Suppressor macrophage (primary cell): ENCODE data around the gene SLC1A1.
"Not testable (repeated sequence)": the region's sequence is repeated elsewhere in the genome, so short reads cannot be mapped to it uniquely, and the experiment has no call there.

Experiments
- DNase-seq, 4 experiments: peaks; one replicate each; pipeline ENCODE4 v3.0.0-alpha.2; 2020 to 2022

The SLC1A1 gene

DNA sequence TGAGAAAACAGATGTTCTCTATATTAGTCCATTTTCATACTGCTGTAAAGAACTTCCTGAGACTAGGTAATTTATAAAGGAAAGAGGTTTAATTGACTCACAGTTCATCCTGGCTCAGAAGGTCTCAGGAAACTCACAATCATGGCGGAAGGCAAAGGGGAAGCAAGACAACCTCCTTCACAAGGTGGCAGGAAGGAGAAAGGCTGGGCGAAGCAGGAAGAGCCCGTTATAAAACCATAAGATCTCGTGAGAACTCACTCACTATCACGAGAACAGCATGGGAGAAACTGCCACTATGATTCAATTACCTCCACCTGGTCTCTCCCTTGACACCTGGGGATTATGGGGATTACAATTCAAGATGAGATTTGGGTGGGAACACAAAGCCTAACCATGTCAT, 54.4 kb downstream of the SLC1A1 start:
- DNase-seq, result not testable (repeated sequence)

GRCh38 chr9:4547016-4547415, 56.7 kb downstream of the SLC1A1 start:
- DNase-seq, result peak in 3 of 4 experiments; percentile 15 to 60 (median 35)

DNA sequence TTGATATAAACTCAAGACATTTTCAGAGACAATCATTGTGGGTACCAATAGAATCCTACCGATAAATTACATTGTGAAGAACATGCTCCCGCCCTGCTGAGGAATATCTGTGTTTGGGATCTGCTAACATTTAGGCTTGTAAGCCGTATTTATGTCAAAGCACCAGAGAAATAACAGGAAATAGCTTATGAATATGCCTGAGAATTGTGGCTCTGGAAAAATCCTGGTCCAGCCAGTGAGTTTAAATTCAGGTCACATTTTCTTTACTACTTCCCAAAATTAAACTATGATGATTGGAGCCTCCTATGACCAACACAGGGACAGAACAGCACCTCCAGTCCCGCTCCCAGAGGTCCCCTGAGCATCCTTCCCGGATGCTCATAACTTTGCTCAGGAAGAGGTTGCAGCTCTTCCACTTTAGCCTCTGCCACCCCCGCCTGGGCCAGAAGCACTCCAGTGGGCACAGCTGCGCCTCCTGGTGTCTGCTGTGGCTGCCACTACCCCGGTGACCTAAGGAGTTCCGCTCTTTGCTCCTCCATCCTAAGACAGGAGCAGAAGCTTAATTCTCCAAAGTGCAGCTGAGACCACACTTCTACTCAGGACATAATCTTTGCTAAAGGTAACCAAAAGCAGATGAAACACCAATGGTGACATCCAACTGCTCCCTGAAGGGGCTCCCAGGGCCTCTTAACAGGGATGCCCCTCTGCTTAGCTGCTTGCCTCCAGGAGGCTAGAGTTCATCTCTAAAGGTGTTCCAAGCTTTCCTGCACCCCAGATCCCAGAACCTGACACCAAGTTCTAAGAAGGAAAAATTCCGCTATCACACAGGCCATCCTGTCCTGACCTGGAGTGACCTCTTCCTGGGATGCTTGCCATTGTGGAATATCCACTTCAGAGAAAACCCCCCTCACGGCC, 58.8 kb downstream of the SLC1A1 start:
- DNase-seq, result peak; percentile 3 to 38 (median 24)

DNA sequence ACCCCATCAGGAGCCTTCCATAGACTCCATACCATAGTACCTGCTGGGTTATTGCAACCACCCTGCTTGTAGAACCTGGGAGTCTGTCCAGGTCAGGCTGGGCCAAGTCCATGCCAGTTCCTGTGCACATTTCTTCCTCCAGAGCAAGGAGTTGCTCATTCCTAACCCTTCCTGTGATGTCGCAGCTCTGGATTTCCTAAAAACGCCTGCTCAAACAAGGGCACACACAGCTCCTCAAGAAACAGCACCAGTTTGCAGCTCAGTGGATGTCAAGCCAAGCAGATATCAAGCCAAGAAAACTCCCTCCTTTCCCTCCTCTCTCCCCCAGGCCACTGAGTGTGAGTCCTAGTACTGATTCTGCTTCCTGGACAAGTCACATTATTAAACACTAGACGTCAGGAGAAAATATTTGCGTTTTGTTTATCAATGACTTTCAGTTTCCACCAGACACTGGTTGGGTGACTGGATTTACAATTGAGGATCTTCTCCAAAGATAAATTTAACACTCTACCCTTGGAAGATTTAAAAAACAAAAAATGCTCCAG, 59.6 kb downstream of the SLC1A1 start:
- no peak for DNase-seq

DNA sequence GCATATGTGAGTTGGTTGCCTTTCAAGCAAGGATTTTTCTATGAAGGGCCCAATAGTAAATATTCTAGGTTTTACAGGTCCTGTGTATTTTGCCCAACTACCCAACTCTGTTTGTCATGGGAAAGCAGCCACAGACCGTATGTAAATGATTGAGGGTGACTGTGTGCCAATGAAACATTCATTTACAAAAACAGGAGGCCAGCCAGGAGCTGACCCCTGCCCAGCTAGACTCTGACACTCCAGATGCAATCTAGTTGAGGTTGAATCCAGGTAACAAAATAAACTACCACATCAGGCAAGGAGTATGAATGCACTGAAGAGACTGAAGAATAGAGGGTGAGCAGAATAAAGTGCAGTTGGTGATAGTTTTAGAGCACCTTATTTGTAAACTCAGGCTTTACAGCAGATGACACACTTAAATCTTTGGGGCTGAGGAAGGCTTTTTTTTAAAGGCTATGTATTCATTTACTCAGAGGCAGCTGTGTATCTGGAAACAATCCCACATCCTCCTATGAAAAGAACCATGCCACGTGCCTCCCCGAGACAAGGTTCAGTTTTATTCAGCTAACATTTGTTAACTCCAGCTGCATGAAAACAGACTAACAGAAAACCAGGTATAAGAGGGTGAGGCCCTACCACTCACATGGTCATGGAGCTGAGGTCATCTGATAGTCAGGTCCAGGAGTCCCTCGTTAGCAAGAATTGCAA, 60.7 kb downstream of the SLC1A1 start:
- no peak for DNase-seq

- DNase-seq, result no peak
Measured at GRCh38 chr9:4553951-4554381, 63.7 kb downstream of the SLC1A1 start.

DNA sequence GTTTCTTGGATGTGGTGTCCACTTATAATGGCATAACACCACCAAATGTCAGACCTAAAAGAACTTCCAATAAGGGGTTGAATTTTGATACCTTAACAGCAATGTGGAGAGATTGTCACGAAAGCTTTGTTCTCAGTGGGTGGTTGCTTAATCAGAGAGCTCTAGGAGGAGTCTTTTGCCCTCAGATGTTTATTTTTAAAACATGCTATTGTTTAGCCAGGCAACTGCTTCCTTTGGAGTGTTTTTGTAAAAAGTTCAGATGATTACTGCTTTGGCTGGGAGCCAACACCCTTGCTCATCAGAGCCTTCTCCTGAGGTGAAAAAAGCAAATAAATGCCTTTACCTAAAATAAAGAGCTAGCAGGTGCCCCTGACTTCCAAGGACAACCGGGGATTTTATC, 65.0 kb downstream of the SLC1A1 start:
- DNase-seq, result no peak

- DNase-seq, result no peak
Measured at GRCh38 chr9:4558371-4558998, 68.2 kb downstream of the SLC1A1 start.

GRCh38 chr9:4559261-4560182, 69.3 kb downstream of the SLC1A1 start:
- no peak for DNase-seq

- DNase-seq, result no peak
Measured at GRCh38 chr9:4563105-4563504, 72.8 kb downstream of the SLC1A1 start.

DNA sequence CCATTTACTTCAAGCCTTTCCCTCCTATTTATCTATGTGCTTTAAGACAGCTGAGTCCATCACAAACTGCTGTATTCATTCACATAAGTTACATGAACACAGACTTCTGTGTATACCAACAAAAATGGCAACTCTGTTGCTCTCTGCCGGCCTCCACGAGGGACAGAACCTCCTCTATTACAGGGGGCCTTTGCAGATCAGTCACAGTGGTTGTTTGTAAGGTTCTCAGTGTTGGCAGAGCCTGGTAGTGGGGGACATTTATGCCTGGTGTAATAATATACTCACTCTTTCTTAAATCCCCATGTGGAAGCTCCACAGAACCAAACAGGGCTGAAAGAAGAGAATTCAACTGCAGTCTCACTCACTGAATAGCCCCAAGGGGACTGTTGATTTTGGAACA, 76.5 kb downstream of the SLC1A1 start:
- no peak for DNase-seq

GRCh38 chr9:4567601-4568000, 77.3 kb downstream of the SLC1A1 start:
- no peak for DNase-seq

DNA sequence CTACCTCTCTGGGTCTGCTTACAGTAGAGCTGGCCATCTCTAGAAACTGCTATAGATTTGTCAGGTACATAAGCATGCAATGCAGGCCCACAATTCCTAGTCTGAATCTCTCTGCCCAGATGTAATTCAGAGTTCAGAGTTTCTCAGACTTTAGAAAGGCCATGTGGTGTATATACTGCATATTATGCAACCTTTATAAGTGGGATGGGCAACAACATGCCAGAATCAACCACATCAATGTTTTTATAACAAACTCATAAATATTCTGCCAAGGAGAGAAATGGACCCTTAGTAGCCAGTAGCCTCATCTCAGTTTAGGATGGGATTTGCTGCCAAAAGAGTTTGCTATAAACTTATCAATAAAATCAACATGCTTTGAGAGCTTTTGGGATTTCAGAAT, 78.8 kb downstream of the SLC1A1 start:
- DNase-seq, result no peak

GRCh38 chr9:4572184-4572826, 82.0 kb downstream of the SLC1A1 start:
- no peak for DNase-seq

GRCh38 chr9:4573176-4573575, 82.9 kb downstream of the SLC1A1 start:
- no peak for DNase-seq

- no peak for DNase-seq
Measured at GRCh38 chr9:4573634-4574389, 83.5 kb downstream of the SLC1A1 start.

DNA sequence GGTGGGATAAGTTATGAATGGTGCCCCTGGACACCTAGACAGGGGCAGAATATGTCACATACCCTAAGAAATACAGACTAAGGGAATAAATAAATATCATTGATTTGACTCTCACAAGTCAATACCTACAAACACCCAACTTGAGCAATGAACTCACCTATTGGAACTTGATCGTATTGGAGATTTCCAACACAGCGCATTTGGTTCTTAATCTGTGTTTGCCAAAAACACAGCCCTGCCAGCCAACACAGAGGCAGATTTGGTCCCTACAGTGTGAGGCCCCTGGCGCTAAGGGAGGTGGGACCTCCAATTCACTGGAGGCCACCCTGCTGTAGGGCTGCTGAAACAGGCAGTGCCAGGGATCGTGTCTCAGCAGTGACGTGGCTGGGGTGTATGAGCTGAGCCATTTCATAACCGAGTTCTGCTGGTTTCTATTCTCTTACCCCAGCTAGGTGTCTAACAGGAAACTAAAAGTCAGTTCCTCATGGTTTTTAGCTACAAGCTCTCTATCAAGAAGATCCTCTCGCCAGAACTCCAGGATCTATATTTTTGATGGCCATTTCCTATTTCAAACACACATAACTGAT, 84.5 kb downstream of the SLC1A1 start:
- DNase-seq, result no peak

DNA sequence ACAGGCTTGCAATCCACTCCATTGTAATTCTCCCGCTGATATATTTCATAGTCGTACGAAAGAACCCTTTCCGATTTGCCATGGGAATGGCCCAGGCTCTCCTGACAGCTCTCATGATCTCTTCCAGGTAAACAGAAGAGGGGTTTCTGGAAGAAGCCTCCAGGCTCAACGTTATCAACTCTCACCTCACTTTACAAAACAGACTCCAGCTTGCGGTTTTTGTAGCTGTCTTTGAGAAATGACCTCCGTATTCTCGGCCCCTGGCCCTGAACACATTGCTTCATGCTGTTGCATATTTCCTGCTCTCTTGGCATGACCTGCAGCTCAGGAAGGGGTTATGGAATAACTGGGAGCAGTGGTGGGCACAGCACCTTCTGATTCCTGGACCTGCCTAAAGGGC, 85.7 kb downstream of the SLC1A1 start:
- no peak for DNase-seq

- no peak for DNase-seq
Measured at GRCh38 chr9:4576448-4576847, 86.2 kb downstream of the SLC1A1 start.

DNA sequence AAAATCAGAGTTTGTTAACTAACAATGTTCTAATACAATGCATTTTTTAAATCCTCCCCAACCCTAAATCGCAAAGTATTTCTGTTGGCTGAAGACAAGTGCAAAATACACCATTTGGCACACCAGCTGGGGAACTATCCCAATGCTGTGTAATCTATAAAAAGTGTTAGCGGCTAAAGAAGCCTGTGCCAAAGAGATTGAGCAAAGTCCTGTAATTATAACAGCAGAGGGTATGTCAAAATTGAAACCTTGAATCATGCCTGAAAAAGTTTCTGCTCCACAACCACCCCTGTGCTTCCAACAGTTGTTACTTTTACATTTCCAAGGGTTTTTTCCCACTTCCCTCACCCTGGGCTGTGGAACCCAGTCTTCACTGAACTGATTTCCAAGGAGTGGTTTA, 88.7 kb downstream of the SLC1A1 start:
- DNase-seq, result no peak
